GM19452 (cell line): ENCODE data around the gene FCHSD1.

ENCODE experiments used
- ATAC-seq: cut with Tn5 transposase; IDR thresholded peaks from one replicate; pipeline ENCODE4 v1.9.1; 2021; ENCODE audit not compliant: unreplicated experiment

The FCHSD1 gene

DNA sequence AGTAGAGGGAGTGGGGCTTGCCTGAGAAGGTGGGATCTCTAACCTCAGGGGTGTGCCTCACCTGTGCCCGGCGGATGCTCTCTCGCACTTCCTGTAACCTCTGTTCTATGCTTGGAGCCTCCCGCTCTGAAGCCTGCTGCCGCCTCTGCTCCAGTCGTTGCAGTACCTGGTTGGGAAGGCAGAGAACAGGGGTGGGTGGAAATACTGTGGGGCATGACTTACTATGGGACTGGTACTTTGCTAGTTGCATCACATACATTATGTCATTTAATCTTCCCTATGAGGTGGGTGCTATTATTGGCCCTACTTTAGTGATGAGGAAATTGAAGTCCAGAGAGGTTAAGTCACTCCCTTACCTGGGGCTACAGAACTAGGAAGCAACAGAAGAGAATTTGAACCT lies 5.2 kb downstream of the FCHSD1 start:
- ATAC-seq: no peak

DNA sequence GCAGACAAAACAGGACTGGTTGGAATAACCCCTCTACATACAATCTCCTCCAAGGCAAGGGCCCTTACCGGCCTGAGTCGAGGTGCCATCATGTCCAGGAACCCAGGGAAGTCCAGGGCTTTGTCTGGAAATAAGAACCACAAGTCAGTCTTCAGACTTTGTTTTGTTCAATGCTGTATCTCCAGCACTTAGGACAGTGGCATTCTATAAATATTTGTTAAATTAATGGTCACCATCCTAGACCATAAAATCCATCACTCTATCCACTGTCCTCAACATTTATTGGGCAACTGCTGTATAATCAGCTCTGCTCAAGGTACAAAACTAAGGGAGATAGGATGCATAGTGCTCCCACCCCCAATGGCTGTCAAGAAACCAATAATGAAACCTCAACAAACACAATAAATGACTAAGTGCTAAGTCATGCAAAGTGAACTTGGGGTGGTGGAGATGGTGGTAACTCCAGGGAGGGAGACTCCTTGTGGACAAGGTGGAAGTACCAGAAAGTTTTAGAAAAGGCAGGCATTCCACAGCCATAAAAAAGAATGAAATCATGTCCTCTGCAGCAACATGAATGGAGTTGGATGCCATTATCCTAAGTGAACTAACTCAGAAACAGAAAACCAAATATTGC lies 9.5 kb downstream of the FCHSD1 start:
- peak; percentile 59 for ATAC-seq

- ATAC-seq: no peak
Measured at GRCh38 chr5:141640698-141641097, 10.5 kb downstream of the FCHSD1 start.

DNA sequence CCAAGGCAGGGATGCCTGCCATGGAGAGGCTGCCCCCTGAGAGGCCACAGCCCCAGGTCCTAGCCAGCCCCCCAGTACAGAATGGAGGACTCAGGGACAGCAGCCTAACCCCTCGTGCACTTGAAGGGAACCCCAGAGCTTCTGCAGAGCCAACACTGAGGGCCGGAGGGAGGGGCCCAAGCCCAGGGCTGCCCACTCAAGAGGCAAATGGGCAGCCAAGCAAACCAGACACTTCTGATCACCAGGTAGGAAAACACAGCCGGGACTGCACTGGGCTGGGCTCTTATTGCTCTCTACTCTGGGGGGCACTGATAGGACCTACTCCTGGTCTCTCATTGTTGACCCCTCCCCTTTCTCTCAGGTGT lies 11.2 kb downstream of the FCHSD1 start:
- no peak for ATAC-seq

- no peak for ATAC-seq
Measured at GRCh38 chr5:141639357-141640050, 11.7 kb downstream of the FCHSD1 start.

DNA sequence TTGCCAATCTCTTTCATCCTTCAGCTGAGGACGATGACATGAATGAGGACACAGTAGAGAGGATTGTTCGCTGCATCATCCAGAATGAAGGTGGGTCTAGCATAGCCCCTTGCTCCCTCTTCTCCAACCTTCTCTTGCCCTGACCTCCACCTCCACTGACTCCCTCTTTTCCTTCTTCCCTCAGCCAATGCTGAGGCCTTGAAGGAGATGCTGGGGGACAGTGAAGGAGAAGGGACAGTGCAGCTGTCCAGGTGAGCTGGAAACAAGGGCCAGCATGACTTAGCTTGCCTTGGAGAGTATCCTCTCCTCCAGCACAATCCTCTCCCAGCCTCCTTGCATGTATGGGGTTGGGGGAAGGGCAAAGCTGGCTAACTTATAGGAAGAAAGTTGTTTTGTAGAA lies 12.4 kb downstream of the FCHSD1 start:
- ATAC-seq: no peak

DNA sequence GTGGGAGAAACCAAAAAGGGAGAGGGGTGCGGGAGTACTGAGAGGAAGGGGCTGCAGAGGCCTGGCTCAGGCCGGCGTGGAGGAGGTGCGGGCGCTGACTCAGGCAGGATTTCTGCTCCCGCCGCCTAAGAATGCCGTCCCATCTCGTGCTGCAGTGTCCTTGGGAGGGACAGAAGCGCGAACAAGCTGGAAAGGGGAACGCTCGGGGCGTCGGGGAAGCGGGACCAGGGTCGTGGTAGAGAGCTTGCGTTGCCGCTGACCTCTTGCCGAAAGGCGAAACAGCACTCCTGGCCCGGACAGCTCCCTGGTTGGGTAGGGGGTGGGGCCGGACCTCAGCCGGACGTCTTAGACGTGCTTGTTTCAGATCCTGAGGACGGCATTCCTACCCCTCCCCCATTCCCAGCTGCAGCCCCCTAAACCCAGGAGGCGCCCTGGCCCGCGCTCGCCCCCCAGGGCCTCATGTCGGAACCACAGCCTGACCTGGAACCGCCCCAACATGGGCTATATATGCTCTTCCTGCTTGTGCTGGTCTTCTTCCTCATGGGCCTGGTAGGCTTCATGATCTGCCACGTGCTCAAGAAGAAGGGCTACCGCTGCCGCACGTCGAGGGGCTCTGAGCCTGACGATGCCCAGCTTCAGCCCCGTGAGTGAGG lies 13.3 kb downstream of the FCHSD1 start:
- peak; percentile 27 for ATAC-seq

DNA sequence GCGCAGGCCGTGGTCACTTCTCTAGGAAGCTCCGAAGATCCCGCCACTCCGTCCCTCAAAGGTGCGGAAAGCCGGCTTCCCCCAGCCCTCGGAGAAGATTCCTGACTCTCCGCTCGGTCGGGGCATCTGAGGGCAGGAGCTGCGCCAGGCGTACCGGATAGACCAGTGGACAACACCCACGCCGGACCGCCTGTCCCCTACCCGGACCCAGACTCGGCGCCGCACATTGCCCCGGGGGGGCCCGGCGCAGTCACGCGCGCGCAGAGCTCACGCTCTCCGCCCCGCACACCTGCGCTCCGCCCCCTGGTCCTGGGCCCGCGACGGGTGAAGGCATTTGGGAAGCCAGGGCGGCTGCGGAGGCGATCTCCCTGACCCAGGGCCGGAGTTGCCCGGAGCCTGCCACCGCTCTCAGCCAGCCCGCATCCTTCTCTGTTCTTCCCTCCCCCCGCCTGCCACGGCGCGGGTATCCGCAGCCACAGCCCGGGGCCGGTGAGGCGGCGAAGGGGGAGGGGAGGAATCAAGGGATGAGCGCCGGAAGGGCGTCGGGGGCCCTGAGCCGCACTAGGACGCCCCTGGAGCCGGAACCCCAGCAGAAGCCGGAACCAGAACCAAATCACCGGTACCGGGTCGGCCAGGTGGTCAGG lies 14.0 kb downstream of the FCHSD1 start:
- peak; percentile 21 for ATAC-seq

GRCh38 chr5:141636413-141637122 lies 14.7 kb downstream of the FCHSD1 start, which contains the start of the genes HDAC3 and RELL2:
Gene HDAC3 (minus strand): TSS chr5:141636849. CDS start chr5:141636790, 59 bp downstream.
Gene RELL2 (plus strand): TSS chr5:141636997. CDS start chr5:141638226, 1,229 bp downstream.
- peak; percentile 78 for ATAC-seq

- no peak for ATAC-seq
Measured at GRCh38 chr5:141636106-141636412, 15.2 kb downstream of the FCHSD1 start.

GRCh38 chr5:141635646-141636045 lies 15.6 kb downstream of the FCHSD1 start:
- ATAC-seq: no peak

DNA sequence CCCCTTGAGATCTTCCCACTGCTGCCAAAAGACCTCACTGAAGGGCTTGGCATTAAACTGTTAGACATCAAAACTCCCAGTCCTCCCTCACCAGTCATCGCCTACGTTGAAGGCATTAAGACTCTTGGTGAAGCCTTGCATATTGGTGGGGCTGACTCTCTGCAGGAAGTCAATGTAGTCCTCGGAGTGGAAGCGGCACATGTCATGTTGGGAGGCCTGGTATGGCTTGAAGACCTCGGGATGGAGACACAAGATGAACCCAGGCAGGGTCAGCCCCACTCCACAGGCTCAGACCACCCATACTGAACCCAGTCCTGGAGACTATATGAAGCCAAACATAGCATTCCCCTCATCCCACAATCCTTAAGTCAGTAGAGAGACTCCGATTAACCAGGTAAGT lies 16.5 kb downstream of the FCHSD1 start:
- no peak for ATAC-seq

DNA sequence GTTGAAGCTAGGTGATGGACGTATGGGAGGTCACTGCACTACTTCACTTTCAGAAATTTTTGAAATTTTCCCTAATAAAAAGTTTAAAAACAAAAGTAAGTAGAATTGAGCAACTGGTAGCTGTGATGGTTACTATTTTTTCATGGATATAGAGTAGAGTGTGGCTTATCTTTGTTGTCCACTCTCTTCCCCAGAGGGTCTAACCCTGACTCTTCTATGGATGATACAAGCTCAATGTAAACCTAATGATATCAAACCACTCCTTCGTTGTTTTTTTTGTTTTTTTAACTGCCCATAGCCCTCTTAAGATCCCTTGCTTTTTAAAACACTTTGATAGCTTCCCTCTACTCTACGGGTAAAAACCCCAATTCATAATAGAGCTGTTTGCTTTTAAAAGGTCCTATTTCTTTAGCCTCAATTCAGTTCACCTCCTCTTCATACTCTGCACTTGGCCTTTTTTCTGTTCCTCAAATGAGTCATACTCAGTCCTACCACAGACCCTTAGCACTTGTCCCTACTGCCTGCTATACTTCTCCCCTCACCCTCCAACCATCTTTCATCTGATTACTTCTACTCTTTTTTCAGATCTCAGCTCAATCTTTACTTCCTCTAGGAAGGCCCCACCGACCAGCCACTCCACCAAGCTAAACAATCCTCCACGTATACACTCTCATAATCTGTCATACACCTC lies 17.2 kb downstream of the FCHSD1 start:
- ATAC-seq: peak; percentile 57

- no peak for ATAC-seq
Measured at GRCh38 chr5:141632650-141633049, 18.6 kb downstream of the FCHSD1 start.

DNA sequence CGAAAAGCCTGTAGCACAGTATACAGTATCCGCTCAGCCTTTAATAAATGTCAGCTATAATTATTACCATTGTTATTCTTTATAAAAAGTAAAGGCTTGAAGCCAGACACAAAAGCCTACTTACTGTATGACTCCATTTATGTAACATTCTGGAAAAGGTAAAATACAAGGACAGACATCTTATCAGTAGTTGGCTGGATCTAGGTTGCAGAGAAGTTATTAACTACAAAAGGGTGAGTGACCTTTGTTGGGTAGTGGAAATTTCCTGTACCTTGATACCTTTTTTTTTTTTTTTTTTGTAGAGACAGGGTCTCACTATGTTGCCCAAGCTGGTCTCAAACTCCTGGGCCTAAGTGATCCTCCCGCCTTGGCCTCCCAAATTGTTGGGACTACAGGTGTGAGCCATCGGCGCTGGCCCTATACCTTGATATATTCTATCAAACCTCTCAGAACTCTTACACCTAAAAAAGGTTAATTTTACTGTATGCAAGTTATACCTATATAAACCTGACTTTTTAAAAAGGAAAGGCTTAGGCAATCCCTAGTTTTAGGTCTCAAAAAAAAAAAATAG lies 20.6 kb downstream of the FCHSD1 start:
- ATAC-seq: no peak

- ATAC-seq: no peak
Measured at GRCh38 chr5:141628175-141628788, 22.9 kb downstream of the FCHSD1 start.

GRCh38 chr5:141623611-141624010 lies 27.6 kb downstream of the FCHSD1 start:
- ATAC-seq: no peak

GRCh38 chr5:141623186-141623585 lies 28.0 kb downstream of the FCHSD1 start:
- peak; percentile 46 for ATAC-seq

DNA sequence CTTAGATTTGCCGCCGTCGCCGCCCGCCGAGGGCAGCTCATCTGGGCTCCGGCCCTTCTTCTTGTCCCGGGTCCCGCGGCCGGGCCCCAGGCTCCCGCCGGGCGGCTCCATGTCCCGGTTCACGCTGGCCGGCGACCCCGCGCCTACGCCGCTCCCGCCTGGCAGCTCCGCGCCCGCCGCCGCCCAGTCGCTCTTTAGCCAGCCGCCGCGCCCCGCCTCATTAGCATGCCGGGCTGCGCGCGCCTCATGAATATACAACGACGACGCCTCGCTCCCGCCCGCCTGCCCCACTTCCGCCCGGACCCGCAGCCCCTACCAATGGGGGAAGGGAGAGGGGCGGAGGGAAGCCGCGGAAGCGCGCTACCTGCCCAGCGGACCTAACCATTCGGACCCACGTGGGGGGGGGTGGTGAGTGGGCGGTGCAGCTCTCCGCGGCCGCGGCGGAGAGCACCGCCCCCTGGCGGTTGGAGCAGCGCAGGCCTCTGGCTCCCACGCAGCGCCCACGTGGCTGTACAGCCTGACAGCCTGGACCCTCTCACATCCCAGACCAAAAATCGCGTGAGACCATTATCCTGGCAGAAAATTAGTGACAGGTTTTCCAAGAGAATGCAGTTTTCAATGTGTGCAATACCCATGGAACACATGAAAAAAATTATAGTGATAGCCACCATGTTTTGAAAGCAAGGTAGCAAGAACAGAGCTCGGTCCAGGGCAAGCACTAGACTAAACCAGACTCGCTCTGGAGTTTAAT lies 32.2 kb downstream of the FCHSD1 start, which contains the start of gene DIAPH1:
TSS of gene DIAPH1 (minus strand) at position 197 of the 751 bp plus-strand sequence. CDS start at position 111, 86 bp downstream.
- ATAC-seq: peak; percentile 81
